Measurements from ENCODE around the gene ZGPAT.

DNA sequence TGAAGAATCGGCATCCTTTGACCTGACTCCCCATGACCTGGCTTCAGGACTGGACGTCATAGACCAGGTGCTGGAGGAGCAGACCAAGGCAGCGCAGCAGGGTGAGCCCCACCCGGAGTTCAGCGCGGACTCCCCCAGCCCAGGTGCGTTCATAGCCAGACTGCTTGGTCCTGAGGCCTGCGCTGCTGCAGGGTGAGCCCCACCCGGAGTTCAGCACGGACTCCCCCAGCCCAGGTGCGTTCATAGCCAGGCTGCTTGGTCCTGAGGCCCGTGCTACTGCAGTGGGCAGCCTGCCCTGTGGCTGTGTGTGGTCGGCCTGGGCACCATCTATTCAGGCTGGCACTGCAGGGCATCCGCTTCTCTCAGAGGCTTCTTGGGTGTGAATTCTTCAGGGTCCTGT is 33.9 kb upstream of the ZGPAT start:
- TF ChIP-seq EP300 (IDR thresholded peaks at IDR 0.05) (no peak), POLR2A (IDR thresholded peaks at IDR 0.05) (no peak)
- TF ChIP-seq, protein P1, sequence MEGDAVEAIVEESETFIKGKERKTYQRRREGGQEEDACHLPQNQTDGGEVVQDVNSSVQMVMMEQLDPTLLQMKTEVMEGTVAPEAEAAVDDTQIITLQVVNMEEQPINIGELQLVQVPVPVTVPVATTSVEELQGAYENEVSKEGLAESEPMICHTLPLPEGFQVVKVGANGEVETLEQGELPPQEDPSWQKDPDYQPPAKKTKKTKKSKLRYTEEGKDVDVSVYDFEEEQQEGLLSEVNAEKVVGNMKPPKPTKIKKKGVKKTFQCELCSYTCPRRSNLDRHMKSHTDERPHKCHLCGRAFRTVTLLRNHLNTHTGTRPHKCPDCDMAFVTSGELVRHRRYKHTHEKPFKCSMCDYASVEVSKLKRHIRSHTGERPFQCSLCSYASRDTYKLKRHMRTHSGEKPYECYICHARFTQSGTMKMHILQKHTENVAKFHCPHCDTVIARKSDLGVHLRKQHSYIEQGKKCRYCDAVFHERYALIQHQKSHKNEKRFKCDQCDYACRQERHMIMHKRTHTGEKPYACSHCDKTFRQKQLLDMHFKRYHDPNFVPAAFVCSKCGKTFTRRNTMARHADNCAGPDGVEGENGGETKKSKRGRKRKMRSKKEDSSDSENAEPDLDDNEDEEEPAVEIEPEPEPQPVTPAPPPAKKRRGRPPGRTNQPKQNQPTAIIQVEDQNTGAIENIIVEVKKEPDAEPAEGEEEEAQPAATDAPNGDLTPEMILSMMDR (IDR thresholded peaks at IDR 0.05): no peak

All from upper lobe of left lung (tissue), 4 donors.